ENCODE measurements around the gene HSPB6. TPM values are rescaled to one million over a fixed set of nuclear protein-coding genes. Genes with fewer than 3 reads are reported as not detected.

The HSPB6 gene
- total RNA-seq, 1 experiment from 2014 or later: 0.37 TPM

DNA sequence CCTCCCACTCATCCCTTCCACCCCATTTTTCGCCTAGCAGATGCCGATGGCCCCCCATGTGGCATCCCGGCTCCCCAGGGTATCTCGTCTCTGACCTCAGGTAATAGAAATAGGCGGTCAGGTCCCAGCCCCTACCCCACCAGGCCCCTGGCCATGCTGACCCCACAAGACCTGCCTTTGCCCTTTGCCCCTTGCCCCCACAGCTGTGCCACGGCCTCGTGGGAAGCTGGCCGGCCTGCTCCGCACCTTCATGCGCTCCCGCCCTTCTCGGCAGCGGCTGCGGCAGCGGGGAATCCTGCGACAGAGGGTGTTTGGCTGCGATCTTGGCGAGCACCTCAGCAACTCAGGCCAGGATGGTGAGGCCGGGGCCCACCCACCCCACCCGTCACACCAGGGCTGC, 23.9 kb upstream of the HSPB6 start:
- Histone ChIP-seq H2BK12ac (ENCODE audit: insufficient read length, low read depth, low read length) (no peak overlapping the region), H2AFZ (ENCODE audit: low read length) (no peak overlapping the region), H3K23ac (ENCODE audit: insufficient read length, low read depth, low read length) (no peak overlapping the region), H2AK5ac (ENCODE audit: insufficient read length, low read length) (no peak overlapping the region), H3K14ac (ENCODE audit: insufficient read depth, low read length) (no peak overlapping the region), H3K79me2 (ENCODE audit: insufficient read depth, low read length) (no peaks in the 10 kb centered on the region), H4K20me1 (ENCODE audit: control insufficient read depth, insufficient read depth, insufficient read length) (no peaks in the 10 kb centered on the region), H3K23me2 (ENCODE audit: insufficient read length, low read depth, low read length, poor library complexity, severe bottlenecking) (peaks cover 12% of the 10 kb centered on the region), H3K4ac (ENCODE audit: low read depth, low read length) (no peak overlapping the region), H3K9me3 (ENCODE audit: control insufficient read depth, low read depth, low read length) (no peaks in the 10 kb centered on the region), H3K18ac (ENCODE audit: insufficient read length, low read depth, low read length) (no peak overlapping the region), H2BK20ac (ENCODE audit: low read depth, low read length, poor library complexity, severe bottlenecking) (no peak overlapping the region), H3K4me2 (ENCODE audit: insufficient read depth, insufficient read length, low read length) (no peak overlapping the region), H3K56ac (ENCODE audit: insufficient read length, low read depth, low read length) (no peak overlapping the region), H4K5ac (ENCODE audit: insufficient read length, low read depth, low read length) (no peak overlapping the region), H2BK5ac (ENCODE audit: insufficient read length, low read length) (no peak overlapping the region), H3K9ac (ENCODE audit: extremely low read depth, insufficient read length, low read length) (no peak overlapping the region), H3K27ac (ENCODE audit: insufficient read length, low read depth, low read length) (no peak overlapping the region), H3T11ph (ENCODE audit: low read length) (no peak overlapping the region), H2BK15ac (ENCODE audit: low read depth, low read length) (no peak overlapping the region), H3K79me1 (ENCODE audit: insufficient read depth, low read depth, low read length, poor library complexity, severe bottlenecking) (no peaks in the 10 kb centered on the region), H4K8ac (replicated peaks; ENCODE audit: insufficient read length, low read depth, low read length) (no peak overlapping the region), H3K4me1 (ENCODE audit: insufficient read depth, low read length) (peaks cover 5% of the 10 kb centered on the region; the same call in 1 of the 2 replicates), H4K91ac (ENCODE audit: insufficient read length, low read depth, low read length) (no peak overlapping the region), H2BK120ac (ENCODE audit: low read depth, low read length, poor library complexity, severe bottlenecking) (no peak overlapping the region), H3K27me3 (ENCODE audit: insufficient read depth, low read length) (no peaks in the 10 kb centered on the region)
- TF ChIP-seq, protein P1, sequence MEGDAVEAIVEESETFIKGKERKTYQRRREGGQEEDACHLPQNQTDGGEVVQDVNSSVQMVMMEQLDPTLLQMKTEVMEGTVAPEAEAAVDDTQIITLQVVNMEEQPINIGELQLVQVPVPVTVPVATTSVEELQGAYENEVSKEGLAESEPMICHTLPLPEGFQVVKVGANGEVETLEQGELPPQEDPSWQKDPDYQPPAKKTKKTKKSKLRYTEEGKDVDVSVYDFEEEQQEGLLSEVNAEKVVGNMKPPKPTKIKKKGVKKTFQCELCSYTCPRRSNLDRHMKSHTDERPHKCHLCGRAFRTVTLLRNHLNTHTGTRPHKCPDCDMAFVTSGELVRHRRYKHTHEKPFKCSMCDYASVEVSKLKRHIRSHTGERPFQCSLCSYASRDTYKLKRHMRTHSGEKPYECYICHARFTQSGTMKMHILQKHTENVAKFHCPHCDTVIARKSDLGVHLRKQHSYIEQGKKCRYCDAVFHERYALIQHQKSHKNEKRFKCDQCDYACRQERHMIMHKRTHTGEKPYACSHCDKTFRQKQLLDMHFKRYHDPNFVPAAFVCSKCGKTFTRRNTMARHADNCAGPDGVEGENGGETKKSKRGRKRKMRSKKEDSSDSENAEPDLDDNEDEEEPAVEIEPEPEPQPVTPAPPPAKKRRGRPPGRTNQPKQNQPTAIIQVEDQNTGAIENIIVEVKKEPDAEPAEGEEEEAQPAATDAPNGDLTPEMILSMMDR (conservative IDR thresholded peaks at IDR 0.05): no peak
- H3K27ac Mint-ChIP-seq: no peak overlapping the region
- no CpG with 5 or more reads among the region's 20 CpGs for WGBS (ENCODE audit: extremely low coverage, insufficient read length, low lambda C conversion rate)
- no peak for DNase-seq
- H3K4me1 Mint-ChIP-seq: peaks cover 42 to 51% of the 10 kb centered on the region in 2 experiments
- H3K27me3 Mint-ChIP-seq (ENCODE audit: low read depth): peaks cover 21% of the 10 kb centered on the region
- no peaks in the 10 kb centered on the region; a peak in 1 of 5 replicates for H3K9me3 Mint-ChIP-seq
- H3K36me3 Mint-ChIP-seq (ENCODE audit: insufficient read depth in 1 of 3, low read depth in 3 of 3): peaks cover 0 to 8% (median 2%) of the 10 kb centered on the region in 3 experiments; a peak in 1 of 7 replicates
- no peak overlapping the region for H3K4me3 Mint-ChIP-seq

Data from H9 (cell line).